B cell (primary cell): Measurements from ENCODE around the gene DYNC1I1. TPM values are rescaled to one million over a fixed set of nuclear protein-coding genes. Genes with fewer than 3 reads are reported as not detected.

ENCODE experiments used
- ATAC-seq: fragments of 200-7000 bp; cut with Tn5 transposase; one replicate; pipeline ENCODE4 v1.10.0; 2021; ENCODE audit warnings: low read depth, mild to moderate bottlenecking, moderate number of reproducible peaks, moderate library complexity
- CTCF ChIA-PET: fragments of 350-600 bp; sonication (Branson Sonifier 250); formaldehyde crosslinking; loops from one replicate; lab custom pipeline; 2021; ENCODE audit warnings: antibody characterized with exemption, inconsistent platforms; lab: Charles Lee
- POLR2A ChIA-PET: fragments of 350-600 bp; sonication (Branson Sonifier 250); formaldehyde crosslinking; loops from one replicate; lab custom pipeline; 2021; ENCODE audit warnings: antibody characterized with exemption; lab: Charles Lee
- DNase-seq: peaks from one replicate; pipeline ENCODE4 v3.0.0; 2013
- H2AFZ ChIP-seq: 2 replicates; pipeline ENCODE4 v1.6.1; 2012; ENCODE audit warnings: mild to moderate bottlenecking, low read depth, low read length; ENCODE audit not compliant: insufficient read depth, poor library complexity, severe bottlenecking
- H3K27ac ChIP-seq, 2 donors: 1 replicate in 1 of 2; 2 replicates in 1 of 2; pipeline ENCODE4 v1.5.1; 2012 to 2013; ENCODE audit warnings: low read length in 2 of 2, mild to moderate bottlenecking in 2 of 2, moderate library complexity in 1 of 2
- H3K27me3 ChIP-seq, 4 experiments: fragments of 200-600 bp in 1 of 4; sonication (generic) in 1 of 4; replicated peaks in 1 of 4; 1 replicate in 2 of 4; 2 replicates in 2 of 4; pipeline versions ENCODE4 v1.6.1 to v1.7.0; 2013 to 2016; ENCODE audit warnings: low read length in 3 of 4, mild to moderate bottlenecking in 2 of 4, mixed read lengths in 1 of 4, moderate library complexity in 1 of 4; ENCODE audit not compliant: insufficient read depth in 4 of 4, control insufficient read depth in 3 of 4; ENCODE audit errors: control extremely low read depth in 1 of 4
- H3K36me3 ChIP-seq, 2 experiments: replicated peaks in 1 of 2; 1 replicate in 1 of 2; 2 replicates in 1 of 2; pipeline versions ENCODE4 v1.6.1 to v1.7.1; 2013; ENCODE audit warnings: low read length in 1 of 2; ENCODE audit not compliant: insufficient read depth in 2 of 2, control insufficient read depth in 1 of 2; ENCODE audit errors: control extremely low read depth in 1 of 2, extremely low read depth in 1 of 2
- H3K4me1 ChIP-seq, 2 donors: fragments of 200-600 bp in 1 of 2; sonication (generic) in 1 of 2; 1 replicate in 1 of 2; 2 replicates in 1 of 2; pipeline versions ENCODE4 v1.5.1 to v1.6.1; 2013 to 2017; ENCODE audit warnings: low read length in 2 of 2; ENCODE audit not compliant: control insufficient read depth in 2 of 2, insufficient read depth in 2 of 2
- H3K4me2 ChIP-seq: replicated peaks from 2 replicates; pipeline ENCODE3; 2012; ENCODE audit warnings: mild to moderate bottlenecking, low read depth, low read length; ENCODE audit not compliant: poor library complexity, severe bottlenecking
- H3K4me3 ChIP-seq, 5 experiments: fragments of 200-600 bp in 1 of 5; sonication (generic) in 1 of 5; 1 replicate in 3 of 5; 2 replicates in 2 of 5; pipeline versions ENCODE4 v1.5.1 to v1.7.0; 2011 to 2016; ENCODE audit warnings: low read length in 4 of 5, mild to moderate bottlenecking in 4 of 5, low read depth in 2 of 5, control low read depth in 1 of 5, moderate library complexity in 1 of 5; ENCODE audit not compliant: insufficient read depth in 1 of 5; ENCODE audit errors: control extremely low read depth in 1 of 5, extremely low read depth in 1 of 5
- H3K79me2 ChIP-seq: fragments of 200-600 bp; sonication (generic); one replicate; pipeline ENCODE4 v1.6.0; 2016; ENCODE audit warnings: low read length; ENCODE audit not compliant: control insufficient read depth, insufficient read depth
- H3K9ac ChIP-seq: fragments of 200-600 bp; sonication (generic); 2 replicates; pipeline ENCODE4 v1.6.1; 2017; ENCODE audit warnings: mild to moderate bottlenecking, low read length, moderate library complexity
- H3K9me3 ChIP-seq, 3 donors: one replicate each; pipeline versions ENCODE4 v1.6.1 to v1.7.1; 2013; ENCODE audit warnings: low read length in 2 of 3; ENCODE audit not compliant: control insufficient read depth in 2 of 3, insufficient read depth in 1 of 3; ENCODE audit errors: control extremely low read depth in 1 of 3
- H4K20me1 ChIP-seq: 2 replicates; pipeline ENCODE4 v1.6.0; 2012; ENCODE audit warnings: mild to moderate bottlenecking, low read length; ENCODE audit not compliant: insufficient read depth, control insufficient read depth, poor library complexity, severe bottlenecking
- H3K27ac Mint-ChIP-seq: one replicate; pipeline ENCODE4 v1.8.0; 2021; ENCODE audit warnings: mixed read lengths
- H3K27me3 Mint-ChIP-seq: one replicate; pipeline ENCODE4 v1.8.0; 2021; ENCODE audit warnings: mixed read lengths
- H3K4me1 Mint-ChIP-seq: one replicate; pipeline ENCODE4 v1.8.0; 2021; ENCODE audit warnings: mixed read lengths
- H3K4me3 Mint-ChIP-seq: one replicate; pipeline ENCODE4 v1.8.0; 2021; ENCODE audit warnings: mixed read lengths
- H3K9me3 Mint-ChIP-seq: one replicate; pipeline ENCODE4 v1.8.0; 2022; ENCODE audit warnings: mixed read lengths; ENCODE audit not compliant: insufficient read depth
- CTCF ChIP-seq: fragments of 200-600 bp; IDR thresholded peaks from one replicate; pipeline ENCODE4 v1.8.0; 2022; ENCODE audit warnings: antibody characterized with exemption, mild to moderate bottlenecking
- EZH2 ChIP-seq: IDR thresholded peaks from 2 replicates; pipeline ENCODE4 v1.6.1; 2012; ENCODE audit warnings: borderline replicate concordance, low read depth, mild to moderate bottlenecking, moderate library complexity, low read length; ENCODE audit not compliant: insufficient read depth, poor library complexity, severe bottlenecking
- WGBS: methylation state at CpG from one replicate; pipeline ENCODE4 v1.1.5; 2013; ENCODE audit warnings: missing lambda C conversion rate; ENCODE audit not compliant: insufficient coverage; 5-methylcytosine and 5-hydroxymethylcytosine counted together
- intact Hi-C: fragments of 100-400 bp; cut with micrococcal nuclease; formaldehyde crosslinking; loops from one replicate; pipeline ENCODE4 v1.10.0; 2022
- polyA plus RNA-seq: library from polyadenylated mRNA; depleted of rRNA; stranded (reverse); fragments of >200 nt; gene quantifications from 2 replicates; pipeline ENCODE4 v1.2.3, GENCODE V29; 2012
- total RNA-seq, 2 donors: library from RNA; stranded (reverse); fragments of 120-200 nt in 1 of 2; gene quantifications; 1 replicate in 1 of 2; 2 replicates in 1 of 2; pipeline versions ENCODE4 v1.2.3 to v1.2.4, GENCODE V29; 2013 to 2022

The DYNC1I1 gene
- total and polyA plus RNA-seq, 2 donors (not counting 1 experiment from before 2014, with no cell fraction given) = not detected

GRCh38 chr7:96045919-96046318, 273.6 kb downstream of the DYNC1I1 start:
- ChIA-PET CTCF (no interaction called here), POLR2A (no interaction called here)
- peaks cover 0 to 3% (median 0%) of the 10 kb centered on the region in 4 experiments for H3K27me3 ChIP-seq
- peaks cover 3% of the 10 kb centered on the region for H3K27me3 Mint-ChIP-seq
- no peak overlapping the region for H3K27ac Mint-ChIP-seq
- no peaks in the 10 kb centered on the region for H4K20me1 ChIP-seq
- no peak overlapping the region for H2AFZ ChIP-seq
- no peak overlapping the region for H3K4me2 ChIP-seq
- H3K9ac ChIP-seq = no peak overlapping the region
- no peaks in the 10 kb centered on the region for H3K4me1 ChIP-seq
- H3K4me1 Mint-ChIP-seq = no peaks in the 10 kb centered on the region
- intact Hi-C loops = no loop called here
- H3K9me3 Mint-ChIP-seq = no peaks in the 10 kb centered on the region
- TF ChIP-seq CTCF (no peak), EZH2 (no peak)
- H3K9me3 ChIP-seq = no peaks in the 10 kb centered on the region
- DNase-seq (no peak), ATAC-seq (no peak)
- H3K27ac ChIP-seq = no peak overlapping the region
- WGBS = 100% methylated on average over 2 of the region's 4 CpGs
- no peaks in the 10 kb centered on the region for H3K79me2 ChIP-seq
- H3K4me3 Mint-ChIP-seq = no peak overlapping the region
- no peaks in the 10 kb centered on the region for H3K36me3 ChIP-seq
- no peak overlapping the region for H3K4me3 ChIP-seq

- Mint-ChIP-seq H3K27me3 (no peaks in the 10 kb centered on the region), H3K9me3 (no peaks in the 10 kb centered on the region), H3K4me3 (no peak overlapping the region), H3K27ac (no peak overlapping the region), H3K4me1 (no peaks in the 10 kb centered on the region)
- ChIA-PET CTCF (no interaction called here), POLR2A (no interaction called here)
- Histone ChIP-seq H3K9ac (no peak overlapping the region), H3K4me3 (no peak overlapping the region), H3K27ac (no peak overlapping the region), H4K20me1 (no peaks in the 10 kb centered on the region), H3K4me2 (no peak overlapping the region), H3K4me1 (no peaks in the 10 kb centered on the region), H3K9me3 (no peaks in the 10 kb centered on the region), H3K36me3 (no peaks in the 10 kb centered on the region), H2AFZ (no peak overlapping the region), H3K79me2 (no peaks in the 10 kb centered on the region), H3K27me3 (no peaks in the 10 kb centered on the region)
- intact Hi-C loops = no loop called here
- TF ChIP-seq EZH2 = no peak
- no peak for TF ChIP-seq CTCF
- ATAC-seq (no peak), DNase-seq (no peak)
Measured at GRCh38 chr7:96052289-96052688, 279.9 kb downstream of the DYNC1I1 start.
